ENCODE measurements around the gene AARS2. TPM values are rescaled to one million over a fixed set of nuclear protein-coding genes. Genes with fewer than 3 reads are reported as not detected.

The AARS2 gene
- total and polyA plus RNA-seq, 2 experiments from 2014 or later, result 12.6 to 17.6 TPM

DNA sequence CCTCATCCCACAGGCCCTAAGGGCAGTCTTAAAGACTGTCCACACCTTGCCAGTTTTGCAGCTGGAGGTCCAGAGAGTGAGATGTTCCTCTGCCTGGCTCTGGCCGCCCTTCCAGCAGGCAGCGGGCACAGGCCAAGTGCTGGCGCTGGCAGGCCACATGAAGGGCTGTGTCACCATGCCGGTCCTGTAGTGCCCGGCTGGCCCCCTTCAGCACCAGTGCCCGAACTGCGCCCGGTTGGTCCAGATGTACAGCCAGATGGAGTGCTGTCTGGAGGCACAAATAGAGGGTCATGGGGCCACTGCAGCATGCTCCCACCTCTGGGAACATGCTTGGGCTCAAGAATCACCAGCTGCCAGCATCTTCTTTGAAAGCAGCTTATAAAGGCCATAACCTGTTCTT lies 51.6 kb downstream of the AARS2 start:
- peaks cover 10% of the 10 kb centered on the region for H4K20me1 ChIP-seq (ENCODE audit: insufficient read depth, poor library complexity, severe bottlenecking)
- no peaks in the 10 kb centered on the region for H3K27me3 ChIP-seq
- peaks cover 32% of the 10 kb centered on the region for H3K79me2 ChIP-seq
- no peaks in the 10 kb centered on the region for H3K9me2 ChIP-seq (replicated peaks; ENCODE audit: insufficient read depth)
- H3K9me3 ChIP-seq (ENCODE audit: low read depth), result no peaks in the 10 kb centered on the region
- H3K4me1 ChIP-seq (ENCODE audit: insufficient read depth), result peaks cover 23% of the 10 kb centered on the region
- no peaks in the 10 kb centered on the region for H3K36me3 ChIP-seq (replicated peaks; ENCODE audit: insufficient read depth, low read depth)
- no peak overlapping the region for H3K27ac ChIP-seq
- 98% methylated on average over 8 of the region's 8 CpGs for WGBS (ENCODE audit: low lambda C conversion rate, missing lambda C conversion rate)
- no peak for DNase-seq (ENCODE audit: low spot score)
- H3K4me3 ChIP-seq, result no peak overlapping the region
- H3K4me2 ChIP-seq, result no peak overlapping the region
- no peak overlapping the region for H2AFZ ChIP-seq
- no peak for TF ChIP-seq EZH2 (IDR thresholded peaks at IDR 0.05; ENCODE audit: borderline replicate concordance)
- no peak for TF ChIP-seq EZH2phosphoT487 (IDR thresholded peaks at IDR 0.05; ENCODE audit: low read depth, severe bottlenecking, unreplicated experiment)

DNA sequence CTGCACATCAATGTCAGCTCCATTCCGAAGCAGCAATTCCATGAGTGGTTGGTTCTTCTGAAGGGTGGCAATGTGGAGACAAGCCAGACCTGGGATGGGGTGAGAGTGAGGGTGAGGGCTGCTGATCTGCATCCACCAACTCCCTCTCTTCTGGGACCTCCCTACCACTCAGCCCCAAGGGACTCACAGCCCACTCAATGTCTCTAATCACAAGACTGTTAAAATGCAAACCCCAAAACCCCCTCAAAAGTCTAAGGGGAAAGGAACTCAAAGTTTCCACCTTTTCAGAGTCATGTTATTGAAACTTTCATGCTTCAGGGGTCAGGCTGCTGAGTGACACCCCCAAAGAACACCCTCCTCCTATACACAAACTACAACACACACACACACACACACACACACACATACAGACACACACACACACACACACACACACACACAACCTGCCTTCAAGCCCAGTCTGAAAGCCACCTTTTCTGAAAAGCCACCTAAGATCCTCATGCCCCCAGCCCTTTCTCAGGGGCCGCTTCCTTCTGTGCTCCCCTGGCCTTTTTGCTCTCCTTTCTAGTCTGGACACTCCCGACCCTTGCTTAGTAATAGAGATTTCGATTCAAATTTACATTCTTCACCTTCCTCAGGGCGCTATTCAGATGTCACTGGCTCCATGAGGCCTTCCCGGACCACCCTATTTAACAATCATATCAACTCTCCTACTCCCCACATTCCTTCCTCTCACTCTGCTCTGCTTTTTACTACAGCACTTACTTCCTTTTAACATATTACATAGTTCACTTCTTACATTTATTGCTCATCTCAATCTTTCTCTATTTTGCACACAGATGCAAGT lies 52.5 kb downstream of the AARS2 start:
- Histone ChIP-seq H3K27ac (no peak overlapping the region), H2AFZ (no peak overlapping the region), H3K9me3 (ENCODE audit: low read depth) (no peaks in the 10 kb centered on the region), H3K4me3 (no peak overlapping the region), H3K4me1 (ENCODE audit: insufficient read depth) (peaks cover 28% of the 10 kb centered on the region), H4K20me1 (ENCODE audit: insufficient read depth, poor library complexity, severe bottlenecking) (peaks cover 10% of the 10 kb centered on the region), H3K27me3 (no peaks in the 10 kb centered on the region), H3K4me2 (no peak overlapping the region), H3K79me2 (peaks cover 39% of the 10 kb centered on the region), H3K9me2 (replicated peaks; ENCODE audit: insufficient read depth) (no peaks in the 10 kb centered on the region), H3K36me3 (replicated peaks; ENCODE audit: insufficient read depth, low read depth) (no peaks in the 10 kb centered on the region)
- 92% methylated on average over 6 of the region's 6 CpGs for WGBS (ENCODE audit: low lambda C conversion rate, missing lambda C conversion rate)
- DNase-seq (ENCODE audit: low spot score), result no peak
- no peak for TF ChIP-seq EZH2phosphoT487 (IDR thresholded peaks at IDR 0.05; ENCODE audit: low read depth, severe bottlenecking, unreplicated experiment)

DNA sequence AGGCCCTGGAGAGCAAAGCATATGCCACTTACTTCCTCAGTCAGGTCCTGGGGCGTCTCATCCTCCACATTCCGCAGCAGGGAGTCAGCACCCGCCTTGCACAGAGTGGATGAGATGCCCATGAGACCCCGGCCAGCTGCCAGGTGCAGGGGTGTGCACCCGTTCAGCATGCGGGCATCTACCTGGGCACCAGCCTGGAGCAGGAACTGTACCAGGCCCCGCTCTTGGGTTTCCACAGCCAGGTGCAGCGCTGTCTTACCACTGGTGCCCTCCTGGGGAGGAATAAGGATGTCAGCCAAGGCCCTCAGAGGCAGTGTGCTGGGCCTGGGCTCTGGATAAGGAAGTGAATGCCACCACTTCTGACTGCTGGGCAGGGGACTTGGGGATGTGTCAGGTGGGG lies 53.1 kb downstream of the AARS2 start:
- H3K36me3 ChIP-seq (replicated peaks; ENCODE audit: insufficient read depth, low read depth), result no peaks in the 10 kb centered on the region
- DNase-seq (ENCODE audit: low spot score), result no peak
- 95% methylated on average over 8 of the region's 8 CpGs for WGBS (ENCODE audit: low lambda C conversion rate, missing lambda C conversion rate)
- H3K79me2 ChIP-seq, result peaks cover 39% of the 10 kb centered on the region
- H3K4me2 ChIP-seq, result no peak overlapping the region
- TF ChIP-seq, protein P1, sequence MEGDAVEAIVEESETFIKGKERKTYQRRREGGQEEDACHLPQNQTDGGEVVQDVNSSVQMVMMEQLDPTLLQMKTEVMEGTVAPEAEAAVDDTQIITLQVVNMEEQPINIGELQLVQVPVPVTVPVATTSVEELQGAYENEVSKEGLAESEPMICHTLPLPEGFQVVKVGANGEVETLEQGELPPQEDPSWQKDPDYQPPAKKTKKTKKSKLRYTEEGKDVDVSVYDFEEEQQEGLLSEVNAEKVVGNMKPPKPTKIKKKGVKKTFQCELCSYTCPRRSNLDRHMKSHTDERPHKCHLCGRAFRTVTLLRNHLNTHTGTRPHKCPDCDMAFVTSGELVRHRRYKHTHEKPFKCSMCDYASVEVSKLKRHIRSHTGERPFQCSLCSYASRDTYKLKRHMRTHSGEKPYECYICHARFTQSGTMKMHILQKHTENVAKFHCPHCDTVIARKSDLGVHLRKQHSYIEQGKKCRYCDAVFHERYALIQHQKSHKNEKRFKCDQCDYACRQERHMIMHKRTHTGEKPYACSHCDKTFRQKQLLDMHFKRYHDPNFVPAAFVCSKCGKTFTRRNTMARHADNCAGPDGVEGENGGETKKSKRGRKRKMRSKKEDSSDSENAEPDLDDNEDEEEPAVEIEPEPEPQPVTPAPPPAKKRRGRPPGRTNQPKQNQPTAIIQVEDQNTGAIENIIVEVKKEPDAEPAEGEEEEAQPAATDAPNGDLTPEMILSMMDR (IDR thresholded peaks at IDR 0.05; ENCODE audit: poor library complexity), result no peak
- TF ChIP-seq EZH2phosphoT487 (IDR thresholded peaks at IDR 0.05; ENCODE audit: low read depth, severe bottlenecking, unreplicated experiment) (no peak), EZH2 (IDR thresholded peaks at IDR 0.05; ENCODE audit: borderline replicate concordance) (no peak)
- no peak overlapping the region for H2AFZ ChIP-seq
- H3K9me3 ChIP-seq (ENCODE audit: low read depth), result no peaks in the 10 kb centered on the region
- peaks cover 28% of the 10 kb centered on the region for H3K4me1 ChIP-seq (ENCODE audit: insufficient read depth)
- H3K9me2 ChIP-seq (replicated peaks; ENCODE audit: insufficient read depth), result no peaks in the 10 kb centered on the region
- H3K4me3 ChIP-seq, result no peak overlapping the region
- peaks cover 10% of the 10 kb centered on the region for H4K20me1 ChIP-seq (ENCODE audit: insufficient read depth, poor library complexity, severe bottlenecking)
- H3K27me3 ChIP-seq, result no peaks in the 10 kb centered on the region
- no peak overlapping the region for H3K27ac ChIP-seq

DNA sequence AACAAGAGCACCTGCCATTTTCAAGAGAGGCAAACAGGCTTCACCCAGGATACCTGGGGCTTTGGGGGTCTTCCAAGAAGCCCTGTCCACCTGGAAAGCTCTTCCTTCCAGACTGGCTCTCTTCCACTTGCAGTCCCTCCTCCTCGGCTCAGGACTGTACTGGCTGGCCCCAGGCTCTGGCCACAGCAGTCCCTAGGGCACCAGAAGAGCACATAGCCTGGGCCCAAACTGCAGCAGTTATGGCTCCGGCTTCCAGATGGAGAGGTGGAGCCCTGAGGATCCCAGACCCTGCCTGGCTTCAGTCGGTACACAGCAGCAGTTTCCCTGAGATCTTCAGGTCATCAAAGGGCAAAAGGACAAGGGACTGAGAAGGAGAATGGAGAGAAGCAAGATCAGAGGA lies 54.2 kb downstream of the AARS2 start:
- Histone ChIP-seq H2AFZ (no peak overlapping the region), H3K4me1 (ENCODE audit: insufficient read depth) (peaks cover 21% of the 10 kb centered on the region), H3K4me2 (no peak overlapping the region), H3K36me3 (replicated peaks; ENCODE audit: insufficient read depth, low read depth) (no peaks in the 10 kb centered on the region), H3K4me3 (no peak overlapping the region), H3K27ac (no peak overlapping the region), H4K20me1 (ENCODE audit: insufficient read depth, poor library complexity, severe bottlenecking) (peaks cover 17% of the 10 kb centered on the region), H3K9me2 (replicated peaks; ENCODE audit: insufficient read depth) (no peaks in the 10 kb centered on the region), H3K9me3 (ENCODE audit: low read depth) (no peaks in the 10 kb centered on the region), H3K79me2 (peaks cover 36% of the 10 kb centered on the region), H3K27me3 (no peaks in the 10 kb centered on the region)
- no peak for DNase-seq (ENCODE audit: low spot score)
- TF ChIP-seq EZH2 (IDR thresholded peaks at IDR 0.05; ENCODE audit: borderline replicate concordance) (no peak), EZH2phosphoT487 (IDR thresholded peaks at IDR 0.05; ENCODE audit: low read depth, severe bottlenecking, unreplicated experiment) (no peak)
- TF ChIP-seq, protein P1 (IDR thresholded peaks at IDR 0.05; ENCODE audit: poor library complexity), result no peak
- 96% methylated on average over 3 of the region's 3 CpGs for WGBS (ENCODE audit: low lambda C conversion rate, missing lambda C conversion rate)

Measured in hepatocyte (in vitro differentiated cells).